Measurements from ENCODE around the gene CYP2A13.
"Not testable (repeated sequence)": the region's sequence is repeated elsewhere in the genome, so short reads cannot be mapped to it uniquely, and the experiment has no call there.

CYP2A13 gene, protein sequence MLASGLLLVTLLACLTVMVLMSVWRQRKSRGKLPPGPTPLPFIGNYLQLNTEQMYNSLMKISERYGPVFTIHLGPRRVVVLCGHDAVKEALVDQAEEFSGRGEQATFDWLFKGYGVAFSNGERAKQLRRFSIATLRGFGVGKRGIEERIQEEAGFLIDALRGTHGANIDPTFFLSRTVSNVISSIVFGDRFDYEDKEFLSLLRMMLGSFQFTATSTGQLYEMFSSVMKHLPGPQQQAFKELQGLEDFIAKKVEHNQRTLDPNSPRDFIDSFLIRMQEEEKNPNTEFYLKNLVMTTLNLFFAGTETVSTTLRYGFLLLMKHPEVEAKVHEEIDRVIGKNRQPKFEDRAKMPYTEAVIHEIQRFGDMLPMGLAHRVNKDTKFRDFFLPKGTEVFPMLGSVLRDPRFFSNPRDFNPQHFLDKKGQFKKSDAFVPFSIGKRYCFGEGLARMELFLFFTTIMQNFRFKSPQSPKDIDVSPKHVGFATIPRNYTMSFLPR
- total RNA-seq = 0 reads per million in 3 experiments

GRCh38 chr19:41088151-41088550 is at the start of gene CYP2A13:
TSS of gene CYP2A13 (plus strand) at chr19:41088451. CDS start at chr19:41088472, 21 bp downstream.
- DNase-seq = no peak

DNA sequence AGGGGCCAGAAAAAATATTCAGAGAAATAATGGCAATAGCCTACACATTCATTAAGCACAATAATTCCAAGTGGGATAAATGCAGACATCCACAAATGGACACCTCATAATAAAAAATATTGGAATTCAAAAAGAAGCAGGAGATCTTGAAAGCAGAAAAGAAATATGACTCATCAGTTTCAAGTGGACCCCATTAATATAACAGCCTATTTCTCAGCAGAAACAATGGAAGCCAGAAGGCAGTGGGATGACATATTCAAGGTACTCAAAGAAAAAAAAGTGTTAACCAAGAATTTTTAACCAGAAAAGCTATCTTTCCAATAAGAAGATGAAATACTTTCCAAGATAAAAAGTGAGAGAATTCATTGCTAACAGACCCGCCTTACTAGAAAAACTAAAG is 48.4 kb upstream of the CYP2A13 start:
- DNase-seq = no peak

DNA sequence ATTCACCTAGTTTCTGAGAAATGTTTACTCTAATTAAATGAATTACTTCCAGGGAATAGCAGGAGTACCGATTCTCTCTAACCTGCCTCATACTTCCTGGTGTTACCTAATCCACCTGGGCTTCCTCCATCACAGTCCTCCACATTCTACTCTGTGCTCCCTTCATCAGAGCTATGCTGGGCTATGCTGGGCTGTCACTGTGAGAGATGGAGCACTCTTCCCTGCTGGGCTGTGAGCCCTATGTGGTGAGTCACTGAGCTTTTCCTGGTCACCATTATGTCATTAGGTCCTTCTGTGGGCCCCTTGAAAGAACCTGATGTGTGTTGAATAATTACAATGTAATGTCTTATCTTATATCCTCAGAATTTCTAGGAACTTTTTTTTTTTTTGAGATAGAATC is 43.2 kb upstream of the CYP2A13 start:
- DNase-seq = not testable (repeated sequence)

GRCh38 chr19:41050426-41050825 is 37.8 kb upstream of the CYP2A13 start:
- DNase-seq = no peak

- not testable (repeated sequence) for DNase-seq
These were observed 36.1 kb upstream of the CYP2A13 start for GRCh38 chr19:41052162-41052561.

GRCh38 chr19:41053331-41053730 is 34.9 kb upstream of the CYP2A13 start:
- DNase-seq = not testable (repeated sequence)

DNA sequence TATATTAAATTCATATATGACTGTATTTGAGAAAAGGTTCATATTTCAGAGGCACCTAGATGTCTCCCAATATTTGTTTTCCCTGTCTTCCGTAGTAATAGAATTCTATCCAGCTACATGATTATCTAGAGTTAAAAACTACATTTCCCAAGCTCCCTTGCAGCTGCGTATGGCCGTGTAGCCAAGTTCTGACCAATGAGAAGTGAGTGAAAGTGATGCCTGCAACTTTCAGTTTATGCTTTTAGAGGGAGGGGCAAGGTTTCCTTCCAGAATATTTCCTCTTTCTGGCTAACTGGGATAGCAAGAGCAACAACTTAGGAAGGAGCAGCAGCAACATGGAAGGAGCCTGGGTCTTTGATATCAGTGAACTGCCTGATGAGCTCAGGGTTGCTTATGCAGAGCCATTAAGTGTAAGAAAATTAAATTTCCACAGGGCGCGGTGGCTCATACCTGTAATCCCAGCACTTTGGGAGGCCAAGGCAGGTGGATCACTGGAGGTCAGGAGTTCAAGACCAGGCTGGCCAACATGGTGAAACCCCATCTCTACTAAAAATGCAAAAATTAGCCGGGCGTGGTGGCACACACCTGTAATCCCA is 23.2 kb upstream of the CYP2A13 start:
- DNase-seq = no peak

GRCh38 chr19:41076286-41076685 is 12.0 kb upstream of the CYP2A13 start:
- DNase-seq = no peak

DNA sequence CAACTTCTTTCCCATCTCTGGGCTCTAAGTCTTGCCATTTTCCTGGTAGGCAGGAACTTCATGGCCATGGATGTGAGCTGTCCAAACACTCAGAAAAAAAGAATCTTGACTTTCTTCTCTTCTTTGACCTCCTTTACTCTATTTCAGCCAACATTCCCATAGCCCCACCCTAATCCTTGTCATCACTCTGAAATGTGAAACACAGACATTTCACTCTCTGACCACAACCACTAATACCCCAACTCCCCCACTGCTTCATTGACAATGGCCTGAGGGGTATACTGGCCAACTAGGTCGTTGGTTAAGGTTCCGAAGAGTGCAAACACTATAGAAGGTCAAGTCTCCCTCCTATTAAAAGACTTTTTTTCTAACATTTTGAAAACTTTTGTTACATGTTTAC is 4.7 kb upstream of the CYP2A13 start:
- no peak for DNase-seq

DNA sequence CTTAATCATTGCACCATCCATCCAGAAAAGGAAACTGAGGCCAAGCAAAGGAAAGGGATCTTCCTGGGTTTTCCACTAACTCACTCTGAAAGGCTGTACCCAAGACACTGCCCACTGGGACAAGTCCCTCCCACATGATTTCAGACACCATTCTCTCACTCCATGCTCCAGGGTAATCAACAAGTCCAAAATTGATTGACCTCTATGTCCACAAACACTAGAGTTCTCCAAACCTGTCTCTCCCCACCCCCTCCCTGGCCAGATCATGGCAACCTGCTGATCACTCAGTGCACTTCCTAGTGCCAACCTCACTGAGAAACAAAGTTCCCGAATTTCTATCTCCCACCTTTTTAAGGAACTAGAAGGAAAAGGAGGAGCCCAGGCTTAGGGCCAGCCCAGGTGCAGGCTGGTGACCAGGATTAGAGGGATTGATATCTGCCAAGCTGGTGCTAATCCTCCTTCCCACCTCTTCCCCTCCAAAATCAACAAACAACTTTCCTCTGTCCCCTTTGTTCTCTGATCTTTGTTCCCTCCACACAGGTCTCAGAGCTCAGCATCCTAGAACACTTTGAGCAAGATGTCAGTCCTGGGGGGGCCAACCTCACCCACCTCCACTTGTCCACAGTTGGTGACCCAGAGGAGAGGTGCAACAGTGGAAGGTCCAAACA is 2.4 kb upstream of the CYP2A13 start:
- no peak for DNase-seq

DNA sequence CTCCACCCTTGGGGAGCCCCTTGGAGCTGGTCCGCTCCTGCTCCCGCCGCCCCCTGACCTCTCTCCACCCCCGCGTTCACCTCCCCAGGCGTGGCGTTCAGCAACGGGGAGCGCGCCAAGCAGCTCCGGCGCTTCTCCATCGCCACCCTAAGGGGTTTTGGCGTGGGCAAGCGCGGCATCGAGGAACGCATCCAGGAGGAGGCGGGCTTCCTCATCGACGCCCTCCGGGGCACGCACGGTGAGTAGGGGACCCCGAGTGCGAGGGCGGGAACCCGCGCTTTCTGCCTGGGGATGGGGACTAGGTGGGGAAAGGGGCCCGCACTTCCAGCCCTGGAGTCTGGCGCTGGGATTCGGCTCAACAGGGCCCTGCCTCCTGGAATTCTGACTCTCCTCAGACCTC is 1.7 kb downstream of the CYP2A13 start:
- peak; percentile 2 for DNase-seq

GRCh38 chr19:41095703-41096102 is 7.5 kb downstream of the CYP2A13 start:
- DNase-seq = no peak

DNA sequence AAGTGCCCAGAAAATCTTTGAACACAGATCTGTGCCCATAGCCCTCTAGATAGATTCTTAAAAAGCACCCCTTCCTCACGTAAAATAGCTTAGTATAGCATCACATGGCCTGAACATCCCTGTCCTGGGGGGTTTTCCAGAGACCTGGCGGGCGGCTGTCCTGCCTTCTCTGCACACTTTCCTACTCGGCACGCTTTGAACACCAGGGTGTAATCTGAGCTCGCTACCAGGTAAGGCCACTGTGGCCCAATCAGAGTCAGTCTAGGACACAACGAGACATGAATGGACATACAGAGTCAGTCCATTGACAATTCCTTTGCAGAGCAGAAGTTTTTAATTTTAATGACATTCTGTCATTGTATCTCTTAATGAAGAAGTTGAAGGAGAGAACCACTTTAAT is 8.1 kb downstream of the CYP2A13 start:
- no peak for DNase-seq

DNA sequence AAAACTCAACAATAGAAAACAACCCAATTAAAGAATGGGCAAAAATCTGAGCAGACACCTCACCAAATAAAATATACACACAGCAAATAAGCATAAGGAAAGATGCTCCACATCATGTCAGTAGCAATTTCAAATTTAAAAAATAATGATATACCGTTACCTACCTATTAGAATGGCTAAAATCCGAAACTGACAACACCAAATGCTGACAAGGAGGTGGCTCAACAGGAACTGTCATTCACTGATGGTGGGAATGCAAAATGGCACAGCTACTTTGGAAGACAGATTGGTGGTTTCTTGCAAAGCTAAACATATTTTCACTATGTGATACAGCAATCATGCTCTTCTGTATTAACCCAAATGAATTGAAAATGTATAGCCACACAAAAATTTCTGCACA is 9.1 kb downstream of the CYP2A13 start:
- no peak for DNase-seq

DNA sequence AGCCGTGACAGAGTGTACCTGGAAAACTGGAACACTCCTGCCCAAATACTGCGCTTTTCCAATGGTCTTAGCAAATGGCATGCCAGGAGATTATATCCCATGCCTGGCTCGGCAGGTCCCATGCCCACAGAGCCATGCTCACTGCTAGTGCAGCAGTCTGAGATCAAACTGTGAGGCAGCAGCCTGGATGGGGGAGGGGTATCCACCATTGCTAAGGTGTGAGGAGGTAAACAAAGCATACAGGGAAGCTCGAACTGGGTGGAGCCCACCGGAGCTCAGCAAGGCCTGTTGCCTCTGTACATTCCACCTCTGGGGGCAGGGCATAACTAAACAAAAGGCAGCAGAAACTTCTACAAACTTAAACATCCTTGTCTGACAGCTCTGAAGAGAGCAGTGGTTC is 10.5 kb downstream of the CYP2A13 start:
- DNase-seq = no peak

GRCh38 chr19:41102210-41102609 is 14.0 kb downstream of the CYP2A13 start:
- not testable (repeated sequence) for DNase-seq

DNA sequence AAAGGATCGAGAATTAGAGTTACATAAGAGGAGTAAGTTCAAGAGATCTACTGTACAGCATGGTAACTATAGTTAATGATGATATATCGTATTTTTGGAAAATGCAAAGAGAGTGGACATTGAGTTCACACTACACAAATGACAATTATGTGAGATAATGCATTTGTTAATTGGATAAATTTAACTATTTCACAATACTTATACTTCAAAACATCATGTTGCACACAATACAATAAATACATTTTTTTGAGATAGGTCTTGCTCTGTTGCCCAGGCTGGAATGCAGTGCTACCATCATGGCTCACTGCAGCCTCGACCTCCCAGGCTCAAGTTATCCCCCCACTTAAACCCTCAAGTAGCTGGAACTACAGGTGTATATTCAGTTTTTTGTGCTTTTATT is 17.9 kb downstream of the CYP2A13 start:
- no peak for DNase-seq

DNA sequence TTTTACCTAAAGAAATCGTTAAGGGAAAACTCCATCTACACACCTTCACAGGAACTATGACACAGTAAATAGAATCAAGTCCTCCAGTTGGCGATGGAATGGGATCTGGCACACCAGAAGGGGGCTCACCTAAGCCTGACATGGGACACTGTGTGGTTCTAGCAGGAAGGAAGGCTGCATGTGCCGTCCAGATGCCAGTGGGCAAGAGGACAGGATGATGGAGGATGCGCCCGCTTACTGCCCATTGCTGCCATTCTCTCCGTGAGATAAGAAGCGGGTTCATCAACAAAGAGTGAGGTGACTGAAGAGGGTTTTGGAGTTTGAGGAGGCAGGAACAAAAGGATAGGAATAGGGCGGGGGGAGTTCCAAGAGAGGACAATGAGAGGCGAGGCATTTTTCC is 23.0 kb downstream of the CYP2A13 start:
- DNase-seq = no peak

DNA sequence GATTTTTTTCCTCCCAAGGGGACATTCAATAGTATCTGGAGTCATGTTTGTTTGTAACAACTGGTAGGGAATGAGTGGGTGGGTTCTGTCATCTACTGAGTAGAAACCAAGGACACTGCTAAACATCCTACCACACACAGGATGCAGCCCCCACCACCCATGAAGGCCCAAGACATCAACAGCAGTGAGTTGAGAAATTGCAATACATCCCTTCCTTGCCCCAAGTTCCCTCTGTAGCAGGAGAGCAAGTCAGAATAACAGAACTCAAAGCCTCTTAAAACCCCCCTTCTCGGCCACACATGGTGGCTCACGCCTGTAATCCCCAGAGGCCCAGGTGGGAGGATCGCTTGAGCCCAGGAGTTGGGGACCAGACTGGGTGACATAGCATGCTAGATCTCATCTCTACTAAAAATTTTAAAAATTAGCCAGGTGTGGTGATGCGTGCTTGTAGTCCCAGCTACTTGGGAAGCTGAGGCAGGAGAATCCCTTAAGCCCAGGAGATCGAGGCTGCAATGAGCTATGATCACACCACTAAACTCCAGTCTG is 23.6 kb downstream of the CYP2A13 start:
- DNase-seq = no peak

- DNase-seq = no peak
These were observed 24.6 kb downstream of the CYP2A13 start for GRCh38 chr19:41112728-41113290.

DNA sequence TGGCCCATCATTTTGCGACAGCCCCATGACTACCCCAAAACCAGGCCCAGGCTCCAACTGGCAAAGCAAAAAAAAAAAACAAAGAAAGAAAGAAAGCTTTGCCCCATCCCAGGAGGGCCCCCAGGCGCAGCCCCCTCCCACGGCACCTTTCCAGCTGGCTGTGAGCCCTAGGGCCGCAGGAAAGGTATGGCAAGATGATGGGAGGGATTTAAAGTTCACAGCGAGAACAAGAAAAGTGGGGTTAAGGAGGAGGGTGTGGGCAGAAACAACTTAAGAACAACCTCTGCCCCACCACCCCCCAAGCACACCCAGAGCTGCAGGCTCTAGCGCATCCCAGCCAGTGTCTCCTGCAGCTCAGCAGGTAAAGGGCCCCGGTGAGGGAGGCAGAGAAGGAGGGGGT is 25.9 kb downstream of the CYP2A13 start, which contains the start of gene CYP2F1:
Gene CYP2F1 (plus strand): TSS at position 301 of the 400 bp plus-strand sequence. CDS start 1,757 bp downstream, outside the sequence.
- no peak for DNase-seq

GRCh38 chr19:41116261-41116660 is 28.0 kb downstream of the CYP2A13 start:
- DNase-seq = no peak
